Midbrain (tissue), 1 donor: ENCODE data around the gene HACL1.

Experiments
- DNase-seq: peaks from one replicate; lab custom pipeline; 2025; lab: John Stamatoyannopoulos, UW

Gene HACL1

DNA sequence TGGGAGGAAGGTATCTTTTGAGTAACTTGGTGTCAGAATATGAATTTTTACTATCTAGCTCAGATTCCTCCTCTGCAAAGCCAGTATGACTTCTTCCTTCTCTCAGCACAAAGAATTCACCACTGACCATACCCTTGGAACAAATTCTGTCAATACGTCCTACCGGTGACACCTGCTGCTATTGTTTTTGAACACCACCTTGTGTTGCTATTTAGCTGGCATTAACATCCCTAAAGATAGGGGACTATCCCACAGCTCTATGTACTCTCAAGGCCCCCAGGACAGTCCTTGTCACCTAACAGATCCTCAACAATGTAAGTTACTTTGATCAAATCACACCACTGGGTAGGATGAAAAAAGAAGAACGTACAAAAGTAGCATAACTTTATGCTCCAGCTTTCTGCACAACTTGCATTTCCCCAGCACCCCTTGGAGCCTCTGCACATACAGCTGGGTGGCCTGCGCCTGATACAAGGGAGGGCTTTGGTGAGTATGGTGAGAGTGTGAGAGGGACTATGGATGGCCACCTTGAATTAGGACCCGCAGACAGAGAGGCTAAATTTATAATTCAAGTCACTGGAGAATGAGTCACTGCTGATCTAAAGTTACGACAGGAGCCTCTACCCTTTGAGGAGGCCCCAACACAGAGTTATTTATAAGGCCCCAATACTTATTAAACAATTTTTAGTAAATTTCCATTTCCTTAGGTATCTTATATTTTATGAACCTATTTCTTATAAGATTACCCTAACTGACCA is 77.5 kb downstream of the HACL1 start:
- no peak for DNase-seq

- DNase-seq, result no peak
These were observed 79.4 kb downstream of the HACL1 start for GRCh38 chr3:15522016-15522415.

DNA sequence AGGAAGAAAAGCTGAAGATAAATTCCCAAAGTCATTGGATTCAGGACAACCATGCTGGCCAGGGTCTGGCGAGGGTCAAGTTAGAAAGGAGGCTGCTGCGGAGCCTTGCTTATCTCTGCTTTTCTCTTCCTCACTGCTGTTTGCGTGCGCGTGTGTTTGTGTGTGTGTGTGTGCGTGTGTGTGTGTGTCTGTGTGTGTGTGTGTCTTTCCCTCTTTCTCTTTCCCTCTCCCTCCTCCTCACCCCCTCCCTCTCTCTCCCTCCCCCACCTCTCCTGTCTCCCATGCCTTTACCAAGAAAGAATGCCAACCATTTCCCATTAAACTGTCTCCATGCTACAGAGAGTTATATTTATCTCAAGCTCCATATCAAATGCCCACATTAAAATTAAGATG is 79.8 kb downstream of the HACL1 start, which contains the start of gene COLQ:
TSS of gene COLQ (minus strand) at position 134 of the 393 bp plus-strand sequence. CDS start at position 53, 81 bp downstream.
- no peak for DNase-seq

DNA sequence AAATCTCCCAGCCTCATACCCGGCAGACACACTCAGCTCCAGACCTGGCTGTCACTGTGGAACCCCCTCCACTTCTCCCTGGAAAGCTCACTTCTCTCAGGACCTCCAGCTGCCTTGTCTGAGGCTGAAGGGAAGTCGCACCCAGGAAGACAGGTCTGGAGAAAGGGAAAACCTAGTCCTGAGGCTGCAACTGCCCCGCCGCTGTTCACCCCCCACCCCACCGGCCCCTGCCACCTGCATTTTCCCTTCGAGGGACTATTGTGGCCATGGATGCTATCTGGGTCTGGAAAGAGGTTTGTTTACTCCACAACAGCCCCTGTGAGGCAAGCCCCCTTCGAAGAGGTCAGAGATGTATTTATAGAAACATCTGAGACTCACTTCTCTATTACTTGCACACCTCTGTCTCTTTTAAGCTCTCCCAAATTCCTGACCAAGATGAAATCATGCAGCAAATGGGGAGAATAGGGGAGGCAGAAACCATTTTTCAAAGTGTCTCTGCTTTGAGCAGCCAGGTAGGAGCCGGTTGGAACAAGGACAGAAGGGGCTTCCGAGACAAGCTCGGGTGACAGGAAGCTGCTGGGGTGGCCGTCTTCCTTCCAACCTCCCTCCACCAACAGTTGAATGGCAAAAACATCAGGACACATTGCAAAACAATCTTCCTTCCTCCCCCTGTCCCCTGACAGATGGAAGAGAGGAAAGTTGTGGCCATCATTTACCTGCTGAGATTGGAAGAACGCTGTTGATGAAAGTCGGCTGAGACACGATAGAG is 80.4 kb downstream of the HACL1 start:
- no peak for DNase-seq

DNA sequence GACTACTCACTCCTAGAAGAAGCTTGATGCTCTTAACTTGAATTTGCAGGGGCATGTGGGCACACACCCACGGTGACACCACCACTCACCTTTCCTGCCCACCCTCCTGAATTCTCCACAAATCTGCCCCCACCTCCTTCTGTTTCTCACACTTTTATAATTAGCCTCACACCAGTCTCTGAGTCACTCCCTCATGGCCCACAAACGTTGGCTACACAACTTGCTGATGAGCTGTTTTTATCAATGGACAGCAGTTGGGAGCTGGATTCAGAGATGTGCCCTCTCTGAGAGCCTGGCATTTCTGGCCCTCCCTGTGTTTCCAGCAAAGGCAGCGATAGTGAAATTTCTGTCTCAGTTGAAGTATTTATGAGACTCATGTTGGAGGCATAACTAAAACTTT is 81.2 kb downstream of the HACL1 start:
- no peak for DNase-seq

DNA sequence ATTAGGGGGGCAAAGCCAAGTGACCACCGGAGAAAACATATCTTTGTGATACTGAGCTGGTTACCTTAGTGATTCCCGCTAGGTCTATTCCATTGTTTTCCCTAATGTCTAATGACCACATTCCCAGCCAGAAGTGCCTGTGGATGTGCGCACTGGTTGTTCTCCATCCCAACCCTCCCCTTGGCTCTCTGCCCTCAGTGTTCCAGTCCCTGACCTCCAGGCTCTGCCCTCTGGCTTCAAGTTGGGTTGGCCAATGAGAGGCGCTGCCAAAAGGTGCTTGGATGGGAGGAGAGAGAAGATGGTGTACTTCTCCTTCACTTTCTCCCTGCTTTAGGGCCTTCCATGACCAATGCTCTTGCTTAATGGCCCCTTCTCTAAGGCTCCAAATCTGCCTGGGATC is 82.3 kb downstream of the HACL1 start:
- no peak for DNase-seq

- no peak for DNase-seq
These were observed 86.6 kb downstream of the HACL1 start for GRCh38 chr3:15514663-15515340.

DNA sequence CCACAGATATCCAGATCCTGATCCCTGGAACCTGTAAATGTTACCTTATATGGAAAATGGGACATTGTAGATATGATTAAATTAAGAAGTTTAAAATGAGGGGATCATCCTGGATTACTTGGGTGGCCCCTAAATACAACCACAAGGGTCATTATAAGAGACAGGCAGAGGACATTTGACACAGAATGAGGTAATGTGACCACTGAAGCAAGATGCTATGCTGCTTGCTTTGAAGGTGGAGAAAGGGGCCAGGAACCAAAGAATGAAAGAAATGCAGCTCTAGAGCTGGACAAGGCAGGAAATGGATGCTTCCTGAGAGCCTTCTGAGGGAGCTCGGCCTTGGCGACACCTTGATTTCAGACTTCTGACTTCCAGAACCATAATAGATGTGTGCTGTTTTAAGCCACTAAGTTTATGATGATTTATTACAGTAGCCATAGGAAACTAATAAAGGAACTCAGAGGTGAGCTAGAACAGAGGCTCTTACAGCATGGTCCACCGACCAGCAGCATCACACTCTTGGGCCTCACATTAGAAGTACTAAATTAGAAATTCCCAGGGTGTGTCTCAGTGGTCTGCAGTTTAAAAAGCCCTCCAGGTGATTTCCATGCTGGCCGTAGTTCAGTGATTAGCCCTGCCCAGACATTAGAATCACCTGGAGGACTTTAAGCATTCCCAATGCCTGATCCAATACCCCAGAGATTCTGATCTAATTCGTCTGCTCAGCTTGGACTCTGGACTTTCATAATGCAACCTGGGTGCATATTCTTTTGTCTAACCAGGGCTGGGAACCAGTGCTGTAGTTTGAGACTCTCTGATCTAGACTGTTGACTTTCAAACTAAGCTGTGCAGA is 87.3 kb downstream of the HACL1 start:
- no peak for DNase-seq

DNA sequence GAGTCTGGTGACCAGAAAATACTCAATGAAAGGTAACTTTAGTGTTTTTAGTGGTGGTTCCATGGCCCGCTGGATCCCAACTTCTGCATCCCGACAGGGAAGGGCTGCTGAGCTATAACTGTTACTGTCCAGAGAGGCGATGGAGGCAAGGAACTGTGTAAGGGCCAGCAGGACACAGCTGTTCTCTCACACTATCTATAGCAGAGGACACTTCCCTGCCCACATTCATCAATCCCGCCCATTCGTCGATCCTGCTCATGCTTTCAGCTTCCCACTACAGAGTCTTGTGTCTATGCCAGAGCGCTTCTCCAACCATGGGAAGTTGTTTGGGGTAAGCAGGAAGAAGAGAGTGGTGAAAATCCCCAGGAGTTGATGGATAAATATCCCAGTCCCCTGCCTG is 88.3 kb downstream of the HACL1 start:
- DNase-seq, result no peak

- peak; percentile 21 for DNase-seq
These were observed 89.2 kb downstream of the HACL1 start for GRCh38 chr3:15512166-15512565.

DNA sequence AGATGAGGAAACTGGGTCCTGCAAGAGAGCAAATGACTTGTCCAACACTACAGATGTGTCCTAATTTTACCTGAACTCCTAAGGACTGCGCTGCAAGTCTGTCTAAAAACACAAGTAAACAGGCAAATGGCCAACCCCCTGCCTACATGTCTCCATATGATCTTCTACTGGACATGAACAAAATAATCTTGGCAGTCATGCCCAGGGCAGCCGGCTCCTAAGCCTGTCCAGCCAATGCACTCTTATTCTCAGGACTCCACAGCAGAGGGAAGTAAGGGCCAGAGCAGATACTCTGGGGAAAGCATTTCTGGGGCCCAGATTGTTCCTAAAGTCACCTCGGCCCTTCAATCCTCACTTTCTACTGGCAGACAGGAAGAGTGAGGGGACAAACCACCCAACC is 90.2 kb downstream of the HACL1 start:
- no peak for DNase-seq
